Uterus (tissue), 4 donors: ENCODE measurements around the gene UXS1. TPM values are rescaled to one million over a fixed set of nuclear protein-coding genes. Genes with fewer than 3 reads are reported as not detected.

Experiments used
- DNase-seq, 2 donors: peaks; one replicate each; pipeline ENCODE4 v3.0.0-alpha.2; 2019 to 2020
- H3K27ac ChIP-seq, 2 donors: fragments of 200-600 bp; sonication (generic); 1 replicate in 1 of 2; 2 replicates in 1 of 2; pipeline ENCODE4 v1.5.1; 2016 to 2018
- H3K27me3 ChIP-seq, 2 donors: fragments of 200-600 bp; sonication (generic); one replicate each; pipeline ENCODE4 v1.5.1; 2018 to 2019; ENCODE audit warnings: control low read depth in 1 of 2
- H3K36me3 ChIP-seq, 2 donors: fragments of 200-600 bp; sonication (generic); one replicate each; pipeline ENCODE4 v1.5.1; 2019; ENCODE audit warnings: control low read depth in 1 of 2
- H3K4me1 ChIP-seq, 2 donors: fragments of 200-600 bp; sonication (generic); one replicate each; pipeline ENCODE4 v1.5.1; 2018 to 2019; ENCODE audit warnings: control low read depth in 1 of 2
- H3K4me3 ChIP-seq, 2 donors: fragments of 200-600 bp; sonication (generic); 1 replicate in 1 of 2; 2 replicates in 1 of 2; pipeline ENCODE4 v1.5.1; 2018 to 2019; ENCODE audit warnings: mild to moderate bottlenecking in 1 of 2
- H3K9me3 ChIP-seq, 2 donors: fragments of 200-600 bp; sonication (generic); one replicate each; pipeline ENCODE4 v1.5.1; 2019; ENCODE audit warnings: control low read depth in 1 of 2
- POLR2A ChIP-seq, 2 donors: fragments of 450-650 bp; IDR thresholded peaks; one replicate each; pipeline ENCODE4 v1.6.1; 2016; ENCODE audit warnings: antibody characterized with exemption in 2 of 2, mild to moderate bottlenecking in 1 of 2, moderate library complexity in 1 of 2
- intact Hi-C: fragments of 100-400 bp; cut with DNase I; formaldehyde crosslinking; loops from one replicate; pipeline ENCODE4 v1.15.1; 2023; ENCODE audit warnings: low total_unique reads
- total RNA-seq, 4 donors: library from RNA; depleted of rRNA in 3 of 4; stranded (reverse); fragments of >200 nt in 3 of 4; gene quantifications; one replicate each; pipeline versions ENCODE4 v1.1.0 to v1.2.4, GENCODE V29; 2014 to 2023
- TF ChIP-seq, protein P1 (sequence below), 4 experiments: fragments of 200-600 bp in 2 of 4; fragments of 450-650 bp in 2 of 4; sonication (generic) in 2 of 4; IDR thresholded peaks; one replicate each; pipeline ENCODE4 v1.5.1; 2016 to 2019; ENCODE audit warnings: antibody characterized with exemption in 4 of 4, mild to moderate bottlenecking in 2 of 4, moderate library complexity in 1 of 4
- donor health status: DM: yes; HTN: yes; CAD: no.

UXS1 gene
- total RNA-seq, 4 donors from 2014 or later: 26.2 to 103 (median 74.8) TPM

GRCh38 chr2:106129150-106129549 is 65.0 kb downstream of the UXS1 start:
- H3K4me1 ChIP-seq: no peaks in the 10 kb centered on the region
- H3K27me3 ChIP-seq: no peaks in the 10 kb centered on the region
- intact Hi-C loops: no loop called here
- no peaks in the 10 kb centered on the region for H3K36me3 ChIP-seq
- DNase-seq: no peak
- no peak overlapping the region for H3K4me3 ChIP-seq
- no peak overlapping the region for H3K27ac ChIP-seq
- H3K9me3 ChIP-seq: no peaks in the 10 kb centered on the region
- no peak for TF ChIP-seq POLR2A (IDR thresholded peaks at IDR 0.05)
- TF ChIP-seq, protein P1, sequence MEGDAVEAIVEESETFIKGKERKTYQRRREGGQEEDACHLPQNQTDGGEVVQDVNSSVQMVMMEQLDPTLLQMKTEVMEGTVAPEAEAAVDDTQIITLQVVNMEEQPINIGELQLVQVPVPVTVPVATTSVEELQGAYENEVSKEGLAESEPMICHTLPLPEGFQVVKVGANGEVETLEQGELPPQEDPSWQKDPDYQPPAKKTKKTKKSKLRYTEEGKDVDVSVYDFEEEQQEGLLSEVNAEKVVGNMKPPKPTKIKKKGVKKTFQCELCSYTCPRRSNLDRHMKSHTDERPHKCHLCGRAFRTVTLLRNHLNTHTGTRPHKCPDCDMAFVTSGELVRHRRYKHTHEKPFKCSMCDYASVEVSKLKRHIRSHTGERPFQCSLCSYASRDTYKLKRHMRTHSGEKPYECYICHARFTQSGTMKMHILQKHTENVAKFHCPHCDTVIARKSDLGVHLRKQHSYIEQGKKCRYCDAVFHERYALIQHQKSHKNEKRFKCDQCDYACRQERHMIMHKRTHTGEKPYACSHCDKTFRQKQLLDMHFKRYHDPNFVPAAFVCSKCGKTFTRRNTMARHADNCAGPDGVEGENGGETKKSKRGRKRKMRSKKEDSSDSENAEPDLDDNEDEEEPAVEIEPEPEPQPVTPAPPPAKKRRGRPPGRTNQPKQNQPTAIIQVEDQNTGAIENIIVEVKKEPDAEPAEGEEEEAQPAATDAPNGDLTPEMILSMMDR (IDR thresholded peaks at IDR 0.05): no peak

- Histone ChIP-seq H3K27ac (no peak overlapping the region), H3K27me3 (no peaks in the 10 kb centered on the region), H3K4me1 (no peaks in the 10 kb centered on the region), H3K36me3 (no peaks in the 10 kb centered on the region), H3K4me3 (no peak overlapping the region), H3K9me3 (no peaks in the 10 kb centered on the region)
- no peak for TF ChIP-seq POLR2A (IDR thresholded peaks at IDR 0.05)
- TF ChIP-seq, protein P1 (IDR thresholded peaks at IDR 0.05): no peak
- intact Hi-C loops: no loop called here
- DNase-seq: no peak
These were observed 66.3 kb downstream of the UXS1 start for GRCh38 chr2:106127776-106128268.

DNA sequence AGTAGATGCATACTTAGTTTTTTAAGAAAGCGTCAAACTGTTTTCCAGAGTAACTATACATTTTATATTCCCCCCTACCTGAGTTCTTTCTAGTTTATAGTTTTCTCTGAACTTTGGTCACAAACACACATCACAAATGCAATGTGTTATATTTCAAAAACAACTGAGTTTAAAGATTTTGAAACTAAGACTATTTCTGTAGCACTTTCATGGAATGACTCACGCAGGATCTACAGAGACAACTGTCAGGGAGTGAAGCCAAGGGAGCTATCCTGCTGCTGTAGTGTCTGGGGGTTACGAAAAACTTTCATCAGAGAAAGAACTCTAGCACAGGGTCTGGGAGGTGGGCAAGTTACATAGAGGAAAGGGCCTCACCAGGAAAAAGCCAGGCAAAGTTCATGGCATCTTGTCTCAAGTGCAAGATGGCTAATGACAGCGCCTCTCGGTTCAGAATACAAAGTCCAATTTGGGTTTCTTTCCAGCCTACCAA is 66.8 kb downstream of the UXS1 start:
- no peaks in the 10 kb centered on the region for H3K36me3 ChIP-seq
- no peak overlapping the region for H3K27ac ChIP-seq
- no peaks in the 10 kb centered on the region for H3K4me1 ChIP-seq
- no peak for DNase-seq
- no peak overlapping the region for H3K4me3 ChIP-seq
- intact Hi-C loops: no loop called here
- H3K27me3 ChIP-seq: no peaks in the 10 kb centered on the region
- TF ChIP-seq POLR2A (IDR thresholded peaks at IDR 0.05): no peak
- TF ChIP-seq, protein P1 (IDR thresholded peaks at IDR 0.05): no peak
- no peaks in the 10 kb centered on the region for H3K9me3 ChIP-seq

DNA sequence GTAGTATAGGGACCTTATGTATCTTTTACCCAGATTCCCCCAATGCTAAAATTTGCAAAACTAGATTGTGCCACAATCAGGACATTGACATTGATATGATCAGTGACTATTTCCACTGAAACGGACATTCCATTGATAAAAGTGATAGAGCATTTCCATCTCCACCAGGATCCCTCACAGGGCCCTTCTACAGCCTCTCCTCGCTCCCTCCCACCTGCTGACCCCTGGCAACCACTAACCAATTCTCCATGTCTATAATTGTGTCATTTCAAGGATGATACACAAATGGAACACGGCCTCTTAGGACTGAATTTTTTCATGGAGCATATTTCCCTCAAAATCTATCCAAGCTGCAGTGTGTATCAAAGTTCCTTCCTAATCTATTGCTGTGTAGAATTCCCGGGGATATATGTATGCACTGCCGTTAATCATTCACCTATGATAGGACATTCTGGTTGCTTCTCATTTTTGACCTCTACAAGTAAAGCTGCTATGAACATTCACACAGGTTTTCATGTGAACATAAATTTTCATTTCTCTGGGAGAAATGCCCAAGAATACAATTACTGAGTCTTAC is 67.3 kb downstream of the UXS1 start:
- Histone ChIP-seq H3K4me1 (no peaks in the 10 kb centered on the region), H3K9me3 (no peaks in the 10 kb centered on the region), H3K4me3 (no peak overlapping the region), H3K27ac (no peak overlapping the region), H3K27me3 (no peaks in the 10 kb centered on the region), H3K36me3 (no peaks in the 10 kb centered on the region)
- TF ChIP-seq POLR2A (IDR thresholded peaks at IDR 0.05): no peak
- TF ChIP-seq, protein P1 (IDR thresholded peaks at IDR 0.05): no peak
- DNase-seq: no peak
- intact Hi-C loops: no loop called here

GRCh38 chr2:106126295-106126694 is 67.8 kb downstream of the UXS1 start:
- H3K27ac ChIP-seq: no peak overlapping the region
- no peak for TF ChIP-seq POLR2A (IDR thresholded peaks at IDR 0.05)
- TF ChIP-seq, protein P1 (IDR thresholded peaks at IDR 0.05): no peak
- intact Hi-C loops: no loop called here
- H3K4me1 ChIP-seq: no peaks in the 10 kb centered on the region
- H3K27me3 ChIP-seq: no peaks in the 10 kb centered on the region
- H3K9me3 ChIP-seq: no peaks in the 10 kb centered on the region
- H3K4me3 ChIP-seq: no peak overlapping the region
- no peak for DNase-seq
- H3K36me3 ChIP-seq: no peaks in the 10 kb centered on the region
